Endothelial cell of umbilical vein (primary cell): ENCODE measurements around the gene LEP. TPM values are rescaled to one million over a fixed set of nuclear protein-coding genes. Genes with fewer than 3 reads are reported as not detected.

Source experiments
- BruUV-seq: library from RNA; stranded (reverse); fragments of 400-500 nt; replicated peaks from 2 replicates; lab custom pipeline; 2021; lab: Mats Ljungman, UMichigan
- CTCF ChIA-PET: fragments of 300-600, 350-600 bp; sonication (Branson Sonifier 250); formaldehyde crosslinking; loops from one replicate; lab custom pipeline; 2021; ENCODE audit warnings: antibody characterized with exemption, inconsistent platforms; lab: Charles Lee
- POLR2A ChIA-PET: fragments of 300-600, 350-600 bp; sonication (Branson Sonifier 250); formaldehyde crosslinking; loops from one replicate; lab custom pipeline; 2021; ENCODE audit warnings: antibody characterized with exemption, inconsistent platforms; lab: Charles Lee
- DNase-seq: peaks from one replicate; pipeline ENCODE4 v3.0.0-alpha.2; 2011; ENCODE audit warnings: low read depth, low spot score
- FAIRE-seq: peaks from 2 replicates; lab custom pipeline; 2011; peaks lifted over from hg19 to GRCh38; lab: Jason Lieb, UNC
- H2AFZ ChIP-seq: 2 replicates; pipeline ENCODE4 v1.6.0; 2012; ENCODE audit warnings: low read depth, low read length, control low read depth, inconsistent platforms
- H3K27ac ChIP-seq: 2 replicates; pipeline ENCODE4 v1.5.1; 2011; ENCODE audit warnings: low read depth, mild to moderate bottlenecking, control low read depth, low read length, moderate library complexity; ENCODE audit not compliant: insufficient read depth
- H3K27me3 ChIP-seq, 2 experiments: 2 replicates each; pipeline versions ENCODE4 v1.6.0 to v1.6.1; 2011; ENCODE audit warnings: low read length in 2 of 2, mixed read lengths in 1 of 2; ENCODE audit not compliant: control insufficient read depth in 2 of 2, insufficient read depth in 2 of 2
- H3K36me3 ChIP-seq, 2 experiments: 2 replicates in 1 of 2; 3 replicates in 1 of 2; pipeline ENCODE4 v1.5.1; 2011; ENCODE audit warnings: low read length in 2 of 2, mild to moderate bottlenecking in 1 of 2, moderate library complexity in 1 of 2; ENCODE audit not compliant: control insufficient read depth in 2 of 2, insufficient read depth in 2 of 2; ENCODE audit errors: extremely low read depth in 1 of 2
- H3K4me1 ChIP-seq: 3 replicates; pipeline ENCODE4 v1.5.1; 2011; ENCODE audit warnings: mild to moderate bottlenecking, low read length; ENCODE audit not compliant: control insufficient read depth, insufficient read depth; ENCODE audit errors: extremely low read depth
- H3K4me2 ChIP-seq: 2 replicates; pipeline ENCODE4 v1.6.1; 2011; ENCODE audit warnings: low read length, control low read depth, mixed read lengths; ENCODE audit not compliant: insufficient read depth
- H3K4me3 ChIP-seq, 3 experiments: fragments of 200-600 bp in 1 of 3; sonication (generic), shearing (Covaris generic) in 1 of 3; replicated peaks in 1 of 3; 2 replicates each; pipeline ENCODE4 v1.5.1; 2011 to 2016; ENCODE audit warnings: control low read depth in 3 of 3, low read length in 3 of 3, mild to moderate bottlenecking in 2 of 3, inconsistent platforms in 1 of 3, low read depth in 1 of 3, moderate library complexity in 1 of 3; ENCODE audit not compliant: insufficient read depth in 1 of 3
- H3K79me2 ChIP-seq: 2 replicates; pipeline ENCODE4 v1.6.0; 2012; ENCODE audit warnings: low read length, inconsistent platforms; ENCODE audit not compliant: control insufficient read depth, insufficient read depth
- H3K9ac ChIP-seq: replicated peaks from 2 replicates; pipeline ENCODE3; 2011; ENCODE audit warnings: low read length, control low read depth; ENCODE audit not compliant: insufficient read depth; ENCODE audit errors: extremely low read depth
- H3K9me1 ChIP-seq: replicated peaks from 3 replicates; pipeline ENCODE4 v1.6.0; 2011; ENCODE audit warnings: mild to moderate bottlenecking, low read length; ENCODE audit not compliant: control insufficient read depth, insufficient read depth; ENCODE audit errors: extremely low read depth
- H3K9me3 ChIP-seq: replicated peaks from 2 replicates; pipeline ENCODE4 v1.5.1; 2012; ENCODE audit warnings: low read length, inconsistent platforms; ENCODE audit not compliant: control insufficient read depth, insufficient read depth
- H4K20me1 ChIP-seq: replicated peaks from 2 replicates; pipeline ENCODE3; 2011; ENCODE audit warnings: mild to moderate bottlenecking, low read length; ENCODE audit not compliant: control insufficient read depth, insufficient read depth; ENCODE audit errors: extremely low read depth
- CTCF ChIP-seq, 2 donors: IDR thresholded peaks; 1 replicate in 1 of 2; 2 replicates in 1 of 2; pipeline ENCODE4 v1.5.1; 2011; ENCODE audit warnings: low read length in 2 of 2, mild to moderate bottlenecking in 2 of 2, moderate library complexity in 2 of 2, control low read depth in 1 of 2, inconsistent platforms in 1 of 2, low read depth in 1 of 2; ENCODE audit not compliant: insufficient read depth in 1 of 2; ENCODE audit errors: extremely low read depth in 1 of 2
- EZH2 ChIP-seq: IDR thresholded peaks from 2 replicates; pipeline ENCODE4 v1.6.1; 2012; ENCODE audit warnings: borderline replicate concordance, low read depth, mild to moderate bottlenecking, moderate library complexity, low read length, inconsistent platforms; ENCODE audit not compliant: severe bottlenecking
- FOS ChIP-seq: IDR thresholded peaks from 2 replicates; pipeline ENCODE4 v1.6.1; 2011; ENCODE audit warnings: mild to moderate bottlenecking, low read length, moderate library complexity, borderline replicate concordance; ENCODE audit not compliant: insufficient read depth
- GATA2 ChIP-seq: IDR thresholded peaks from 2 replicates; pipeline ENCODE4 v1.7.0; 2011; ENCODE audit warnings: low read depth, mild to moderate bottlenecking, moderate library complexity, mixed read lengths, low read length; ENCODE audit not compliant: insufficient read length, insufficient read depth
- JUN ChIP-seq: IDR thresholded peaks from 2 replicates; pipeline ENCODE4 v1.6.1; 2011; ENCODE audit warnings: borderline replicate concordance, low read depth; ENCODE audit not compliant: insufficient read length, insufficient read depth
- MAX ChIP-seq: IDR thresholded peaks from 2 replicates; pipeline ENCODE4 v1.6.1; 2011; ENCODE audit not compliant: insufficient read depth, insufficient read length
- MYC ChIP-seq: IDR thresholded peaks from one replicate; pipeline ENCODE4 v1.6.1; 2011; ENCODE audit warnings: mild to moderate bottlenecking, low read depth, low read length
- POLR2A ChIP-seq: IDR thresholded peaks from 2 replicates; pipeline ENCODE4 v1.6.1; 2012; ENCODE audit warnings: low read depth, mild to moderate bottlenecking, control low read depth, low read length
- POLR2AphosphoS5 ChIP-seq: IDR thresholded peaks from 2 replicates; pipeline ENCODE4 v1.6.1; 2012; ENCODE audit warnings: low read depth, mild to moderate bottlenecking, control low read depth, low read length, moderate library complexity; ENCODE audit not compliant: insufficient read depth
- dilution Hi-C: fragments of 300-500 bp; cut with MboI; formaldehyde crosslinking; loops from one replicate; pipeline ENCODE4 v1.15.0; 2019; ENCODE audit warnings: low sequenced_read_pairs; ENCODE audit not compliant: extremely low pct_ligation_motif_present
- intact Hi-C: fragments of 100-400 bp; cut with micrococcal nuclease; formaldehyde crosslinking; loops from one replicate; pipeline ENCODE4 v1.10.0; 2022
- polyA plus RNA-seq, 4 experiments: library from polyadenylated mRNA; depleted of rRNA in 3 of 4; stranded (reverse) in 3 of 4; unstranded in 1 of 4; fragments of >200 nt; gene quantifications; 2 replicates each; pipeline versions ENCODE4 v1.2.1 to v1.2.3, GENCODE V29; 2011 to 2012; ENCODE audit warnings: missing spikeins in 1 of 4
- total RNA-seq: library from RNA; stranded (reverse); gene quantifications from 2 replicates; pipeline ENCODE4 v1.2.3, GENCODE V29; 2021

The LEP gene
- total and polyA plus RNA-seq, 2 donors (not counting 3 experiments of a cell fraction or from before 2014, with no cell fraction given), result not detected

DNA sequence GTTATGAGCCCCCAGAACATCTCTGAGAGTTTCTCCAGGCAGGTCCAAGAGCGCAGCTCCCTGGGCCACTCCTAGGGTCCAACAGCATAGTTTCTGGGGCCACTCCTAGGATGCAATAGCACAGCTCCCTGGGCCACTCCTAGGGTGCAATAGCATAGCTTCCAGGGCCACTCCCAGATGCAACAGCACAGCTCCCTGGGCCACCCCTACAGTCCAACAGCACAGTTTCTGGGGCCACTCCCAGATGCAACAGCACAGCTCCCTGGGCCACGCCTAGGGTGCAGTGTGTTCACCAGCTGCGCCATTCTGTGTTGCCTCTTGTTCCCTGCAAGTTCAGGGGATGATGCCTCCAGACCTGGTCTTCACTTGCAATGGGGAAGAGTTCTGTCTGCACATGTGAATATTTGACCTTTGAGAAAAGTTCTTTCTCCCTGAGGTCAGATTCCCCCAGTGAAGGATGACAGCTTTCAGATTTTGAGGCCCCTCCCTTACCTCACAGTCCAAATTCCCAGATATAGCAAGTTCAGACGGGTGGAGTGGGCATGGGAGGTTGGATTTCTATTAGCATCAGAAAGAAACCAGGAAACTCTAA lies 43.0 kb upstream of the LEP start:
- Histone ChIP-seq H3K4me1 (no peaks in the 10 kb centered on the region), H3K79me2 (no peaks in the 10 kb centered on the region), H3K9ac (no peak overlapping the region), H3K9me3 (peaks cover 5% of the 10 kb centered on the region), H4K20me1 (no peaks in the 10 kb centered on the region), H3K27me3 (peaks cover 34 to 51% of the 10 kb centered on the region in 2 experiments), H2AFZ (no peak overlapping the region), H3K27ac (no peak overlapping the region), H3K36me3 (no peaks in the 10 kb centered on the region), H3K4me2 (no peak overlapping the region), H3K4me3 (no peak overlapping the region), H3K9me1 (no peaks in the 10 kb centered on the region)
- TF ChIP-seq POLR2A (no peak), FOS (no peak)
- ChIA-PET POLR2A (no interaction called here), CTCF (interaction anchor here (0.9 to 2.5 kb wide), 3 partner anchors 11 to 490 kb away, joined by 3 to 16 read pairs (median 7); no protein-coding TSS in a partner anchor)
- dilution Hi-C loops, result no loop called here
- FAIRE-seq (no peak), DNase-seq (no peak)
- intact Hi-C loops, result no loop called here
- no TSS peak for BruUV-seq

- POLR2A ChIA-PET, result no interaction called here
- no peaks in the 10 kb centered on the region for H3K4me1 ChIP-seq
- BruUV-seq, result no TSS peak
- no peak overlapping the region for H3K9ac ChIP-seq
- H3K4me2 ChIP-seq, result no peak overlapping the region
- H2AFZ ChIP-seq, result no peak overlapping the region
- CTCF ChIA-PET, result interaction anchor here (0.9 to 1.5 kb wide), 4 partner anchors 9 to 492 kb away, joined by 4 to 9 read pairs (median 4); no protein-coding TSS in a partner anchor
- H3K9me1 ChIP-seq, result no peaks in the 10 kb centered on the region
- peaks cover 46 to 47% of the 10 kb centered on the region in 2 experiments for H3K27me3 ChIP-seq
- FAIRE-seq (no peak), DNase-seq (no peak)
- TF ChIP-seq JUN, result no peak
- TF ChIP-seq MYC, result no peak
- no peak for TF ChIP-seq POLR2A
- no peak for TF ChIP-seq POLR2AphosphoS5
- no peak for TF ChIP-seq EZH2
- TF ChIP-seq GATA2, result no peak
- no peak for TF ChIP-seq FOS
- no peak for TF ChIP-seq CTCF (IDR thresholded peaks at IDR 0.05; ENCODE audit: extremely low read depth in 1 of 2, insufficient read depth in 1 of 2, low read depth in 1 of 2, low read length in 2 of 2)
- TF ChIP-seq MAX, result no peak
- H3K27ac ChIP-seq, result no peak overlapping the region
- H4K20me1 ChIP-seq, result no peaks in the 10 kb centered on the region
- dilution Hi-C loops (loop anchor here (25.0 kb wide), 1 partner anchor 488 kb away; no protein-coding TSS in a partner anchor), intact Hi-C loops (loop anchor here (10.0 kb wide), 1 partner anchor 96 kb away; no protein-coding TSS in a partner anchor)
- no peaks in the 10 kb centered on the region for H3K79me2 ChIP-seq
- no peak overlapping the region for H3K4me3 ChIP-seq
- no peaks in the 10 kb centered on the region for H3K9me3 ChIP-seq
- no peaks in the 10 kb centered on the region for H3K36me3 ChIP-seq
Observed at GRCh38 chr7:128200376-128200775, 40.7 kb upstream of the LEP start.
